BLaER1 treated with 17β-estradiol and CSF1 and Interleukin-3, amounts not matched to agents 10 nM and 100 nM (cell line): ENCODE results near the gene LFNG.

Experiments used
- H3K27ac ChIP-seq, 11 experiments: shearing (Covaris generic); formaldehyde crosslinking; 2 replicates each; pipeline ENCODE4 v1.8.1; 2022
- H3K27me3 ChIP-seq, 11 experiments: shearing (Covaris generic); formaldehyde crosslinking; 2 replicates each; pipeline ENCODE4 v1.8.1; 2022
- H3K36me3 ChIP-seq, 11 experiments: shearing (Covaris generic); formaldehyde crosslinking; 2 replicates each; pipeline ENCODE4 v1.8.1; 2022
- H3K4me1 ChIP-seq, 10 experiments: shearing (Covaris generic); formaldehyde crosslinking; 2 replicates each; pipeline ENCODE4 v1.8.1; 2022
- H3K4me2 ChIP-seq, 11 experiments: shearing (Covaris generic); formaldehyde crosslinking; 2 replicates each; pipeline ENCODE4 v1.8.1; 2022
- H3K4me3 ChIP-seq, 10 experiments: shearing (Covaris generic); formaldehyde crosslinking; 2 replicates each; pipeline ENCODE4 v1.8.1; 2022
- H3K9ac ChIP-seq, 11 experiments: shearing (Covaris generic); formaldehyde crosslinking; 2 replicates each; pipeline ENCODE4 v1.8.1; 2022
- H3K9me3 ChIP-seq, 11 experiments: shearing (Covaris generic); formaldehyde crosslinking; replicated peaks in 1 of 11; 2 replicates each; pipeline ENCODE4 v1.8.1; 2022
- H4K20me1 ChIP-seq, 11 experiments: shearing (Covaris generic); formaldehyde crosslinking; 2 replicates each; pipeline ENCODE4 v1.8.1; 2022
- Cebpa-rat ChIP-seq, 11 experiments: shearing (Covaris generic); IDR thresholded peaks; 2 replicates each; pipeline ENCODE4 v1.8.1; 2022

Gene LFNG, protein sequence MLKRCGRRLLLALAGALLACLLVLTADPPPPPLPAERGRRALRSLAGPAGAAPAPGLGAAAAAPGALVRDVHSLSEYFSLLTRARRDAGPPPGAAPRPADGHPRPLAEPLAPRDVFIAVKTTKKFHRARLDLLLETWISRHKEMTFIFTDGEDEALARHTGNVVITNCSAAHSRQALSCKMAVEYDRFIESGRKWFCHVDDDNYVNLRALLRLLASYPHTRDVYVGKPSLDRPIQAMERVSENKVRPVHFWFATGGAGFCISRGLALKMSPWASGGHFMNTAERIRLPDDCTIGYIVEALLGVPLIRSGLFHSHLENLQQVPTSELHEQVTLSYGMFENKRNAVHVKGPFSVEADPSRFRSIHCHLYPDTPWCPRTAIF

DNA sequence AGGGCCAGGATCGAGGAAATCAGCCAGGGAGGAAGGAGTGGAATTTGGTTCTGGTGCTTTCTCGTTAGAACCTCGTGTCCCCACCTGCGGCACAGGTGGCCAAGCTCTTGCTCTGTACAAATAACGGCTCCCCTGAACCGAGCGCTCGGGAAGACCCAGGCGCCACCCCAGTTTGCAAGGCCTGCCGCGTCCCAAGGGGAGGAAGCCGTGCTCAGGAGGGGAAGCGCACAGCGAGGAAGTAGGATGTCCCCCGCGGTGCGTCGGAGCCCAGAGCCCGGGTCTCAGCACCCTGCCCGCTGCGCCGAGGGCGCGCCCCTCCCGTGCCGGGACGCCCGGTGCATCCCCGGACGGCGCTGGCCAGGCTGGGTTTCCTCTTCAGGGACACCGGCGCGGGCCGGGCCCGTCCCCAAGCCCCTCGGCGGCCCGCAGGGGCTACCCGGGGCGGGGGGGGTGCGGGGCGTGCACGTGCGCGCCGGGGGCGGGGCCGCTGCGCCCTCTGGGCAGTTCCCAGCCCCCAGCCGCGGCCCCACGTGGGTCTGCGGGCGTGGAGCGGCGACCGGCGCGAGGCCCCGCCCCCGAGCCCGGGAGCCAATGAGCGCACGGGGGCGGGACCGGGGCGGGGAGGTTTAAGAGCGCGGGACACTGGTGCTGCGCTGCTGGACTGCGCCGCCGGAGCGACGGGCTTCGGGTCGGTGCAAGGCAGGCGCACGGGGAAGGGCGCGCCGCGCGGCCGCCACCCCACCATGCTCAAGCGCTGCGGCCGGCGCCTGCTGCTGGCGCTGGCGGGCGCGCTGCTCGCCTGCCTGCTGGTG lies at the start of gene LFNG:
Gene LFNG (plus strand): TSS at position 656 of the 812 bp plus-strand sequence. CDS start 88 bp downstream, at position 744.
- TF ChIP-seq Cebpa-rat (IDR thresholded peaks at IDR 0.05), result no peak
- Histone ChIP-seq H4K20me1 (peaks cover 0 to 46% (median 44%) of the 10 kb centered on the region in 11 experiments; a peak in 19 of 22 replicates), H3K4me3 (peak within 1 kb of the TSS; percentile 66 to 82 (median 74)), H3K9me3 (no peaks in the 10 kb centered on the region), H3K4me2 (peak within 1 kb of the TSS; percentile 87 to 100 (median 96)), H3K27ac (peak within 1 kb of the TSS in 10 of 11 experiments; percentile 15 to 85 (median 81); a peak in 19 of 22 replicates), H3K9ac (peak within 1 kb of the TSS; percentile 70 to 86 (median 78)), H3K27me3 (no peaks in the 10 kb centered on the region), H3K4me1 (peaks cover 62 to 83% (median 79%) of the 10 kb centered on the region in 10 experiments), H3K36me3 (peaks cover 0 to 8% (median 0%) of the 10 kb centered on the region in 11 experiments; a peak in 3 of 22 replicates)

DNA sequence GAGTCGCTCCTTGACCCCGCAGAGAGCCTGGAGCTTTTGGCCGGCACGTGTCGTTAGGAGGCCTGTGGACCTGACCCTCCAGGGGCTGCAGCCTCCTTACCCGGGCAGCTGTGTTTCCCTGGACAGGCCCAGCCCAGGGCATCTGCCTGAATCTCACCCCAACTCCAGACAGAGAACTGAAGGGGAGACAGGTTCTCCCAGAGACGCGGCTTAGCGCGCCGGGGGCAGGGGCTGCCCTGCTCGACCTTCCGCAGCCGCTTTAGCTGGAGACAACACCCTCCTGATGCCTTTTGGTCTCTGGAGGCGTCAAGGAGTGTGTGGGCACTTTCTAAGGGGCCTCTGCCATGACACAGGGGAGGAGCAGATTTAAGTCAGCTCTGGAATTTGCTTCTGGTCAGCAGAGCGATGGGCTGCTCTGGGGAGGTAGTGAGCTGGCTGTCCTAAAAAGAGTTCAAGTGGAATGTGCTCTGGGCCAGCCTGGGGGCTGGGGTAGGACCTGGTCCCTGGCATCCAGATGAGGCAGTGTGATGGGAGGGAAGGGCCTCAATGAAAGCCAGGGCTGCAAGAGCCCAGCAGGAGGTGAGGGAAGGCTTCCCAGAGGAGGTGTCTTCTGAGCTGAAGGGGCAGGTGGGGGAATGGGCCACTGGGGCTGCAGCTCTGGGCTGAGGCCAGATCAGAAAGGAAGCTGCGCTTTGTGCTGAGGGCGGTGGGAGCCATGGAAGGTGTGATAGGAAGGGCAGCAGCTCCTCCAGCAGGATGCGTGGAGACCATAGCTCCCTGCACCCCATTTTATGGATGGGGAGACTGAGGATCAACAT lies 49.2 kb upstream of the LFNG start:
- Histone ChIP-seq H3K4me2 (peak overlapping the region; percentile 9 to 83 (median 63); a peak in 20 of 22 replicates), H3K27ac (peak overlapping the region in 3 of 11 experiments; percentile 4 to 40 (median 21); a peak in 3 of 22 replicates), H3K9me3 (no peaks in the 10 kb centered on the region), H3K9ac (peak overlapping the region in 1 of 11 experiments; percentile 5; a peak in 2 of 22 replicates), H3K36me3 (no peaks in the 10 kb centered on the region), H3K4me3 (no peak overlapping the region), H4K20me1 (no peaks in the 10 kb centered on the region; a peak in 1 of 22 replicates), H3K27me3 (no peaks in the 10 kb centered on the region), H3K4me1 (peaks cover 24 to 57% (median 39%) of the 10 kb centered on the region in 10 experiments)
- TF ChIP-seq Cebpa-rat (IDR thresholded peaks at IDR 0.05), result no peak

GRCh38 chr7:2471022-2471329 lies 48.6 kb upstream of the LFNG start:
- H3K9me3 ChIP-seq, result no peaks in the 10 kb centered on the region
- no peaks in the 10 kb centered on the region for H3K36me3 ChIP-seq
- H4K20me1 ChIP-seq, result no peaks in the 10 kb centered on the region; a peak in 1 of 22 replicates
- H3K4me1 ChIP-seq, result peaks cover 24 to 61% (median 43%) of the 10 kb centered on the region in 10 experiments
- TF ChIP-seq Cebpa-rat (IDR thresholded peaks at IDR 0.05), result no peak
- H3K27ac ChIP-seq, result peak overlapping the region in 5 of 11 experiments; percentile 24 to 48 (median 43); a peak in 6 of 22 replicates
- no peaks in the 10 kb centered on the region for H3K27me3 ChIP-seq
- peak overlapping the region in 4 of 11 experiments; percentile 11 to 43 (median 32); a peak in 4 of 22 replicates for H3K9ac ChIP-seq
- no peak overlapping the region for H3K4me3 ChIP-seq
- H3K4me2 ChIP-seq, result peak overlapping the region; percentile 63 to 83 (median 73)

DNA sequence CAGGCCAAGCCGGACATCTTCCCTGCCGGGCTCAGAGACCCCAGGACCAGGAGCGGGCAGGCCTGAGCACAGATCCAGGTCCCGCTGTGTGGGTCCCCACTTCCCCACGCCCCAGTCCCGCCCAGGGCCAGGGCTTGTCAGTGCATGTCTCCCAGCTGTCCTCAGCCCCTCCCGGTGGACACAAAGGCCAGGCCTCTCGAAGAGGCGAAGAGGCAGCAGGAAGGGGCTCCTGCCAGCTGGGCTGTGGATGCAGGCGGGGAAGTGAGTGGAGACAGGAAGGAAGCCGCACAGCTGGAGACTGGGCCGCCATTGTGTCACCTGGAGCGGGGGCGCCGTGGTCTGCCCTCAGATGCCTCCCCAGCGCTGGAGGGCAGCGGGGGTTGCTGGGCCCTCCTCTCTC lies 48.2 kb upstream of the LFNG start:
- H3K4me3 ChIP-seq, result no peak overlapping the region

GRCh38 chr7:2472739-2473138 lies 46.8 kb upstream of the LFNG start:
- no peak overlapping the region for H3K4me2 ChIP-seq
- no peaks in the 10 kb centered on the region for H3K36me3 ChIP-seq
- no peak overlapping the region for H3K27ac ChIP-seq
- H3K4me3 ChIP-seq, result no peak overlapping the region
- H3K4me1 ChIP-seq, result peaks cover 35 to 74% (median 57%) of the 10 kb centered on the region in 10 experiments
- no peaks in the 10 kb centered on the region for H3K27me3 ChIP-seq
- no peak overlapping the region for H3K9ac ChIP-seq
- peaks cover 0 to 3% (median 0%) of the 10 kb centered on the region in 11 experiments; a peak in 1 of 22 replicates for H4K20me1 ChIP-seq
- H3K9me3 ChIP-seq, result no peaks in the 10 kb centered on the region
- TF ChIP-seq Cebpa-rat (IDR thresholded peaks at IDR 0.05), result no peak

More for the DNA sequence above, 48.2 kb upstream of the LFNG start:
- Histone ChIP-seq H3K27ac (peak overlapping the region in 6 of 11 experiments; percentile 0 to 48 (median 40); a peak in 7 of 22 replicates), H3K4me2 (peak overlapping the region; percentile 63 to 83 (median 73)), H3K9me3 (no peaks in the 10 kb centered on the region), H3K4me1 (peaks cover 24 to 61% (median 44%) of the 10 kb centered on the region in 10 experiments), H3K9ac (peak overlapping the region in 6 of 11 experiments; percentile 11 to 52 (median 32); a peak in 5 of 22 replicates), H4K20me1 (no peaks in the 10 kb centered on the region; a peak in 1 of 22 replicates), H3K27me3 (no peaks in the 10 kb centered on the region), H3K36me3 (no peaks in the 10 kb centered on the region)
- TF ChIP-seq Cebpa-rat (IDR thresholded peaks at IDR 0.05), result no peak

- no peak overlapping the region for H3K4me3 ChIP-seq
- H3K4me1 ChIP-seq, result peaks cover 44 to 77% (median 62%) of the 10 kb centered on the region in 10 experiments
- no peak overlapping the region for H3K27ac ChIP-seq
- H3K9ac ChIP-seq, result no peak overlapping the region
- no peaks in the 10 kb centered on the region for H3K9me3 ChIP-seq
- H3K27me3 ChIP-seq, result no peaks in the 10 kb centered on the region
- TF ChIP-seq Cebpa-rat (IDR thresholded peaks at IDR 0.05), result no peak
- no peak overlapping the region for H3K4me2 ChIP-seq
- H4K20me1 ChIP-seq, result peaks cover 0 to 3% (median 0%) of the 10 kb centered on the region in 11 experiments; a peak in 1 of 22 replicates
- H3K36me3 ChIP-seq, result no peaks in the 10 kb centered on the region
These were observed 45.9 kb upstream of the LFNG start for GRCh38 chr7:2473496-2474180.

DNA sequence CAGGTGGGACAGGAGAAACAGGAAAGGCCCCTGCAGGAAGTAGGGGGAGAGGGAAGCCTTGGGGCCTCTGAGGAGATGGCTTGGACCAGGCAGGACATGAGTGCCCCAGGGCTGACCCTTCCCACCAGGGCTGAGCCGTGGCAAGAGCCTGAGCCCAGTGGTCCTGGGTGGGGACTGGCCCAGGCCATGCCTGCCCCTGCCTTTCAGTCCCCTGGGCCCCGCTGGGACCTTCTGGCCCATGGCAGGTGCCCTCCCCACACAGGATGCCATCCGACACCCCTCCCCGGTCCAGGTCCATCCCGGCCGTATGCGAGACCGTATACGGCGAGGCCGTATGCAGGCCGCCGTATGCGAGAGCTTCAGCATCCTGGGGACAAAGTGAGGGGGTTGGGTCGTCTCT lies 45.4 kb upstream of the LFNG start:
- Histone ChIP-seq H3K4me3 (no peak overlapping the region), H3K36me3 (no peaks in the 10 kb centered on the region), H3K27ac (no peak overlapping the region), H3K4me2 (no peak overlapping the region), H4K20me1 (peaks cover 0 to 3% (median 0%) of the 10 kb centered on the region in 11 experiments; a peak in 1 of 22 replicates), H3K9me3 (no peaks in the 10 kb centered on the region), H3K27me3 (no peaks in the 10 kb centered on the region), H3K9ac (no peak overlapping the region), H3K4me1 (peaks cover 46 to 77% (median 63%) of the 10 kb centered on the region in 10 experiments)
- TF ChIP-seq Cebpa-rat (IDR thresholded peaks at IDR 0.05), result no peak
